HG03039 (cell line): ENCODE results near the gene DYNC1LI1.
"Not testable (repeated sequence)": the region's sequence is repeated elsewhere in the genome, so short reads cannot be mapped to it uniquely, and the experiment has no call there.

Experiments used
- ATAC-seq: cut with Tn5 transposase; IDR thresholded peaks from one replicate; pipeline ENCODE4 v1.9.1; 2021; ENCODE audit warnings: mild to moderate bottlenecking, moderate library complexity; ENCODE audit not compliant: unreplicated experiment

The DYNC1LI1 gene

DNA sequence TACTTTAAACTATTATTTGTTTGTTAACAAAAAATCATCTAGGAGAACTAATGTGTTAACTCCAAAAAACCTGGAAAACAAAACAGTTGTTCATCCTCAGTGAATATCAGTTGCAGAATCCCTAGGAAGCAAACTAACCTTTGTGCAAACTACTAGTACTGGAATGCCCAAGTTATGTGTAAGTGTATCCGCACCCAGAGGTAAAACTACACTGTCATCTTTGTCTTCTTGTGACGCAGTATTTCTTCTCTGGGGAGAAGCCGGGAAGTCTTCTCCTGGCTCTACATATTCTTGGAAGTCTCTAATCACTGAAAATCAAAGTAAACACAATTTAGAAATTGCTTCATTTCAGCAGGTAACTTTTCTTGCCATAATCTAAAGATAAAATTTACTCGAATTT lies 29.8 kb downstream of the DYNC1LI1 start:
- ATAC-seq, result no peak

- ATAC-seq, result no peak
Observed at GRCh38 chr3:32532434-32532833, 38.2 kb downstream of the DYNC1LI1 start.

GRCh38 chr3:32531010-32531647 lies 39.5 kb downstream of the DYNC1LI1 start:
- peak; percentile 71 for ATAC-seq

- ATAC-seq, result no peak
Observed at GRCh38 chr3:32525720-32526119, 44.9 kb downstream of the DYNC1LI1 start.

- no peak for ATAC-seq
Observed at GRCh38 chr3:32522682-32523081, 48.0 kb downstream of the DYNC1LI1 start.

DNA sequence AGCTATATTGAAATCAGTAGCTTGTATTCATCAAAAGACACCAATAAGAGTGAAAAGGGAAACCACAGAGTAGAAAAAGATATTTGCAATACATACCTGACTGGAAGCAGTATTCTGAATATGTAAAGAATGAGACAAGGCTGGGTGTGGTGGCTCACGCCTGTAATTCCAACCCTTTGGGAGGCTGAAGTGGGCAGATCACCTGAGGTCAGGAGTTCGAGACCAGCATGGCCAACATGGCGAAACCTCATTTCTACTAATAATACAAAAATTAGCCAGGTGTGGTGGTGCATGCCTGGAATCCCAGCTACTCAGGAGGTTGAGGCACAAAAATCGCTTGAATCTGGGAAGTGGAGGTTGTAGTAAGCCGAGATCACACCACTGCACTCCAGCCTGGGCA lies 51.7 kb downstream of the DYNC1LI1 start:
- not testable (repeated sequence) for ATAC-seq

- not testable (repeated sequence) for ATAC-seq
Observed at GRCh38 chr3:32516751-32517150, 53.9 kb downstream of the DYNC1LI1 start.

DNA sequence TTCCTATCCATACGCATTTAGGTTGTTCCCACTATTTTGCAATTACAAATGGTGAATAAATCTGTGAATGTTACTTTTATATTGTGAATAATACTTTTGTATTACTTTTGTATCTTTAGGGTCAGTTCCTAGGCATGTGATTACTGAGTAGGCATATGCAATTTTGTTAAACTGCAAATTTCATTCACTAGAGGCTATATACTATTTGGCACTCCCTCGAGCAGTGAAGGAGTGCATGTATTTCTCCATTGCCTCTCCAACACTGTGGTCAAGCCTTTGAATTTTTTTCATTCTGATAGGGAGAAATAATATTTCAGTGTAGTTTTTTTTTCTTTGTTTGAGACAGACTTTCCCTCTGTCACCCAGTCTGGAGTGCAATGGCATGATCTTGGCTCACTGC lies 59.7 kb downstream of the DYNC1LI1 start:
- no peak for ATAC-seq

GRCh38 chr3:32510075-32510724 lies 60.5 kb downstream of the DYNC1LI1 start:
- peak; percentile 80 for ATAC-seq

DNA sequence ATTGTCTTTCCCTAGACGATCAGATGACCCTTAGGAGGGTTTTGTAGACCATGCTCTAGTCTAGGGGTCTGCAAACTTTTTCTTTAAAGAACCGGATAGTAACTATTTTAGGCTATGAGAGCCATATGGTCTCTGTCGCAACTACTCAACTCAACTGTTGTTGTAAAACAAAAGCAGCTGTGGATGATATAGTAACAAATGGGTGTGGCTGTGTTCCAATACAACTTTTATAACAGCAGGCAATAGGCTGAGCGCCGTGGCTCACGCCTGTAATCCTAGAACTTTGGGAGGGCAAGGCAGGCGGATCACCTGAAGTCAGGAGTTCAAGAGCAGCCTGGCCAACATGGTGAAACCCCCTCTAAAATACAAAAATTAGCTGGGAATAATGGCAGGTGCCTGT lies 61.9 kb downstream of the DYNC1LI1 start:
- no peak for ATAC-seq

GRCh38 chr3:32506466-32506865 lies 64.2 kb downstream of the DYNC1LI1 start:
- ATAC-seq, result no peak

DNA sequence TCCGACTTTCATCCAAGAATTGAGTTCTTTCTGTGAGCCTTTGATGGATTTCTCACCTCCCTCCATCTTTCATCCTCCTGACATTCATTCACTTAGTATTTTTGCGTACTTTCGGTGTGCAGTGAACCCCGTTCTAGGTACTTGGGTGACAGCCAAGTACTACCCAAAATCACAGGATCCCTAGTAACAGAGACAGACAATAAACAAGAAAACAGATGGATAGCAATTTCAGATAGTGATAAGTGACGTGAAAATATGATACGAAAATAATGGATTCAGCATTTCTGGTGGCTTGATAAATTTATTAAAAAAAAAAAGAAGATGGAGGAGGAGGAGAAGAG lies 67.7 kb downstream of the DYNC1LI1 start:
- no peak for ATAC-seq

DNA sequence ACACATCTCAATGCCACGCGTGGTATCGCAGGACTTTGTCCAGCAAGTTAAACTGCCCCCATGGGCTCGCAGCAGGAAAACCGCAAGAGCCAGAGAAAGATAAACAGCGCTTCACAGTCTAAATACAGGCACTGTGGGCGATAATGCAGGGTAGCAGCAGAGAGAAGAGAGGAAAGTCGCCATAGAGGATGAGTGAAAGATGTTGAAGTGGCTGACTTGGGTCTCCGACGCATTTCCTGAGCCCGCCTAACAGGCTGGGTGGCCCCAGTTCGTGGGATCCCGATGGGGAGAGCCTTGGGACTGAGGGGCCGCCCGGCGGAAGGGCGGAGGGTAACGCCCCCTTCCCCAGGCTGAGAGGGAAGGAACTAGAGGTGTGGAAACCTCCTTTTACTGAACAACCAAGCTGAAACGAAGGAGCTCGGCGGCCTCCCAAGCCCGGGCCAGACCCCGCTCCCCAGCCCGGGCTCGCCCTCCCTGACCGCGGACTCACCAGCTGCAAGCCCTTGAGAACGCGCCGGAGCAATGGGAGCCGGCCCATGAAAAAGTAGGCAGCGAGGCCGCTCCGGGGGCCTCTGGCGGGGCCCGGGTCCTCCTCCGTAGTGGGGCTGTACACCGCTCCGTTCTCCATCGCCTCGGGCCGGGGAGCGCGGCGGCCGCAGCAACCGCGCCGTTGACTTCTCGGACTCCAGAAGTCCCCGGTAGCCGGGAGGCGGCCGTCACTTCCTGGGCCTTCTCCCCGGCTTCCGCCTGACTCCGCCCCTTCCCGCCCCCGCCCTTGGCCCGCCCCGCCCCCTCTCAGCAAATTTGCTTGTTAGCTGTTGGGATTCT lies 68.3 kb downstream of the DYNC1LI1 start, which contains the start of gene CMTM6:
Gene CMTM6 (minus strand): TSS at position 735 of the 828 bp plus-strand sequence. CDS start 107 bp downstream, at position 628.
- ATAC-seq, result peak; percentile 63

DNA sequence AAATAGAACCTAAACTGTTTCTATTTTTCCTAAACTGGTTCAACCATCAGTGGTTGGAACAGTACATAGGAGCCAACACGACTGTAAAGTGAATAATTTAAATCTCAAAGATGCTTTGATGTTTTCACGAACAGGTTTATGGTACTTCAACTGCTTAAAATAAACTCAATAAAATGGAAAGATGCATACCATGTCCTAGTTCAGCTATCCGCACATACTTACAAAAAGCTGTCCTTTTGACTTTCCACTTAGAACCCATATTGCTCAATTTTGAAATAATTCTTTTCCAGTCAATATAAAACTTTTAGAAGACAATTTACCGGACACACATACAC lies 68.9 kb downstream of the DYNC1LI1 start:
- ATAC-seq, result no peak

DNA sequence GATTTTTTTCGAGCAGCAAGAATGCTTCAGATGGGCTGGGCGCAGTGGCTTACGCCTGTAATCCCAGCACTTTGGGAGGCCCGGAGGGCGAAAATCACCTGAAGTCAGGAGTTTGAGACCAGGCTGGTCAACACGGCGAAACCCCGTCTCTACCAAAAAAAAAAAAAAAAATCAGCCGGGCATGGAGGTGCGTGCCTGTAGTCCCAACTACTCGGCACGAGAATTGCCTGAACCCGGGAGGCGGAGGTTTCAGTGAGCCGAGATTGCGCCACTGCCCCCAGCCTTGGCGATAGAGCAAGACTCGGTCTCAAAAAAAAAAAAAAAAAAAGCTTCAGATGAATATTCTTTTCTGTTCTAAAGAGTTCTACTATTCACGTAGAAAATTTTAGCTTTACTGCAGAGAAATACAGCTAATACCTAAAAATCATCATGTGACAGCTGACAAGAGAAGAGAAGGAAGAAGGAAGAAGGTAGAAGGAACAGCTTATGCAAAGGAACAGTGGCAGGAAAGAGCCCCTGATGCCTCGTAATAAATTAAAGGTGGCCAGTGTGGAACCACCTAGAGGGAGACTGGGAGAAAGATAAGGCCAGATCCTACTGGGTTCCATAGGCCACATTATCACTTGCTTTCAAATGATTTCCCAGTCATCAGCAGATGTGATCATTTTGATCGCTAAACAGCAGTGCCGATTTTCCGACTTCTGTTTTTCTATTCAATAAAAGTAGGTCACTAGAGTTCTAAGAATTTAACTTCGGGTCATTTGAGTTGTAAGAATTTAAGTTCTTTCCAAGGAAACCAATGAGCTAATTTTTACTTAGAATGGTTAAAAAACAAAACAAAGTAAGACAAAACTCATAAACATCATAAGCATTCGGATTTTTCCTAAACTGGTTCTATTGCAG lies 69.5 kb downstream of the DYNC1LI1 start:
- ATAC-seq, result no peak

GRCh38 chr3:32500231-32500630 lies 70.4 kb downstream of the DYNC1LI1 start:
- no peak for ATAC-seq

DNA sequence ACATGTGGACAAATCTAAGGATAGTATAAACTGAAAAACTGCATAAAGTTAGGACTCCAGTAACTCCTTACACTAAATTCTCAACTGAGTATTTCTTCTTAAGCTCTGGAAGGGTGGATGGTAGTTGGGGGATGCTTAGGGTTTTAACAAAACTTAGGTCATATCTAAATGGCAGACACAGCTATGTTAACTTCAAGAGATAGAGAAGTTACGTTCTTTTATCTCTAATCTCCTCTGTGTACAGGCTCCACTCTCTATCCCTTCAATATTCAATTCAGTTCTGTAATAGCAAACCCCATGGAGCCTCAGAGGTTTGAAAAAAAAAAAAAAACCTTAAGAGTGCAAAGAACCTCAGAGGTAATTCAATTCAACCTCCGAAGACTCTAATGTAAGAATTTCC lies 71.1 kb downstream of the DYNC1LI1 start:
- ATAC-seq, result no peak

DNA sequence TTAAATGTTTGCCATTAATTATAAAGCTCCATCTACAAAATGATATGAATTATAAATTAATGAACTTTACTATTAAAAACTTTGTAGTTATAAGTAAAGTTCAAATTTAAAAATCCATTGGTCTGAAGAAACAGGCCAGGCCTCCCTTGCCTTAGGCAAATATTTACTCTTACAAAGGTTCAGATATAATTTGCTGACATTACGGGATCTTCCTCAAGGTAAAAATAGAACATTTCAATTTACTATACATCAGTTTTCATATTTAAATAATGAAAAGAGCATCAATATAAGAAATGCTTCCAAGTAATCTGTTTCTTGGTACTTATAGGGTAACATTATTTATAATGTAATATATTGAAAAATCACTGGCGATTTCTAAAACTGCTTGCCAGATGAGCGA lies 71.7 kb downstream of the DYNC1LI1 start:
- no peak for ATAC-seq

- ATAC-seq, result no peak
Observed at GRCh38 chr3:32498252-32498651, 72.4 kb downstream of the DYNC1LI1 start.

- no peak for ATAC-seq
Observed at GRCh38 chr3:32495609-32496008, 75.0 kb downstream of the DYNC1LI1 start.

DNA sequence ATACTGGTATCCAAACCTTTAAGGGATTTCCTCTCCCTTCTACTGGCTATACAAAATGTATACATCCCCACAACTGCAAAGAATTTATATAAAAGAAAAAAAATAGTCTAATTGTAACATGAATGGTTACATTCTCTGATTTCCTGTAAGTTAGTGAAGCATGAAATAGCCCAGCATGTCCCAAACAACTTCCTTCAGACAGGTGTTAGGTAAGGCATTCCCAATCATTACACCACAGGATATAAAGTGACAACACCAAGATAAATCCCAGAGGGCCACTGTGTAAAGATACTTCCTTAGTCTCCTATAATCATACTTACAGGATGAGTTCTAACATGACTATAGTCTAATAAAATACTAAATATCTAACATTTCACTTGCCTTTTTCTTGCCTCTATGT lies 75.6 kb downstream of the DYNC1LI1 start:
- ATAC-seq, result no peak
